ENCODE measurements around the gene CNPY4. TPM values are rescaled to one million over a fixed set of nuclear protein-coding genes. Genes with fewer than 3 reads are reported as not detected.
A peak's percentile ranks its signal among the peaks of the same experiment; 100 is the strongest.

Gene CNPY4
- polyA plus RNA-seq, 1 donor (not counting 4 experiments of a cell fraction or from before 2014, with no cell fraction given) = 9.9 TPM

DNA sequence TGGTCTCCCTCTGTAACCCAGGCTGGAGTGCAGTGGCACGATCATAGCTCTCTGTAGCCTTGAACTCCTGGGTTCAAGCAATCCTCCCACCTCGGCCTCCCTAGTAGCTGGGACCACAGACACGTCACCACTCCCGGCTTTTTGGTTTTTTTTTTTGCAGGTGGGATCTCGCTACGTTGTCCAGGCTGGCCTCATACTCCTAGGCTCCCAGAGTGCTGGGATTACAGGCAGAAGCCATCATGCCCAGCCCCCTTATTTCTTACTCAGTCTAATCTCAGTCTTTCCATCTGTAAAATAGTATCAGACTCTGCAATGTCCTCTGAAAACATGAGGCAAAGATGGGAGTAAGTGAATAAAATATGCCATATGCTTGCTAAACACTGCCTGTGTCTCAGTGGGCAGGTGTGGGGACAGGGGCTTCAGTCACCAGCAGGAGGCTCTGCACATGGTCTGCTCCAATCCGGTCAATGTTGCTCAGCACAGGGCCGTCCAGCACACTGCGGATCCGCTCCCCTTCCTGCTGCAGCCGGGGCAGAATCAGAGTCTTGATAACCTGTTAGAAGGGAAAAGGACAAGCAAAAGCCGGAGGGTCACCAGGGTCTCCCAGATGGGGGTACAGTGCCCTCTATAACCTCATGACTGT, 9.8 kb upstream of the CNPY4 start:
- Histone ChIP-seq H3K9ac (ENCODE audit: control insufficient read depth, extremely low read depth, insufficient read depth, low read length) (no peak overlapping the region), H3K79me2 (ENCODE audit: control insufficient read depth, insufficient read depth, low read length) (no peaks in the 10 kb centered on the region), H3K4me1 (ENCODE audit: control insufficient read depth, extremely low read depth, insufficient read depth, low read length) (no peaks in the 10 kb centered on the region), H3K36me3 (ENCODE audit: control insufficient read depth in 2 of 2, extremely low read depth in 1 of 2, insufficient read depth in 2 of 2, low read length in 2 of 2) (peaks cover 17 to 44% of the 10 kb centered on the region in 2 experiments), H4K20me1 (ENCODE audit: control insufficient read depth, extremely low read depth, insufficient read depth, low read length) (no peaks in the 10 kb centered on the region), H3K9me1 (ENCODE audit: control insufficient read depth, extremely low read depth, insufficient read depth, low read length) (no peaks in the 10 kb centered on the region), H2AFZ (ENCODE audit: control insufficient read depth, low read length) (no peak overlapping the region), H3K27ac (ENCODE audit: control insufficient read depth, insufficient read depth, low read length) (no peak overlapping the region), H3K27me3 (ENCODE audit: control insufficient read depth, extremely low read depth, insufficient read depth, low read length) (no peaks in the 10 kb centered on the region), H3K4me2 (ENCODE audit: control insufficient read depth, extremely low read depth, insufficient read depth, low read depth, low read length) (no peak overlapping the region), H3K4me3 (ENCODE audit: control insufficient read depth in 2 of 3, extremely low read depth in 1 of 3, insufficient read depth in 2 of 3, low read depth in 1 of 3, low read length in 3 of 3) (no peak overlapping the region), H3K9me3 (ENCODE audit: control insufficient read depth, low read depth, low read length) (no peaks in the 10 kb centered on the region)
- FAIRE-seq (no peak), DNase-seq (ENCODE audit: low read depth, low spot score) (no peak)
- dilution Hi-C loops (cut with MboI; ENCODE audit: extremely low pct_ligation_motif_present, low sequenced_read_pairs) = no loop called here
- no peak for TF ChIP-seq EZH2 (IDR thresholded peaks at IDR 0.05; ENCODE audit: low read length)
- TF ChIP-seq, protein P1, sequence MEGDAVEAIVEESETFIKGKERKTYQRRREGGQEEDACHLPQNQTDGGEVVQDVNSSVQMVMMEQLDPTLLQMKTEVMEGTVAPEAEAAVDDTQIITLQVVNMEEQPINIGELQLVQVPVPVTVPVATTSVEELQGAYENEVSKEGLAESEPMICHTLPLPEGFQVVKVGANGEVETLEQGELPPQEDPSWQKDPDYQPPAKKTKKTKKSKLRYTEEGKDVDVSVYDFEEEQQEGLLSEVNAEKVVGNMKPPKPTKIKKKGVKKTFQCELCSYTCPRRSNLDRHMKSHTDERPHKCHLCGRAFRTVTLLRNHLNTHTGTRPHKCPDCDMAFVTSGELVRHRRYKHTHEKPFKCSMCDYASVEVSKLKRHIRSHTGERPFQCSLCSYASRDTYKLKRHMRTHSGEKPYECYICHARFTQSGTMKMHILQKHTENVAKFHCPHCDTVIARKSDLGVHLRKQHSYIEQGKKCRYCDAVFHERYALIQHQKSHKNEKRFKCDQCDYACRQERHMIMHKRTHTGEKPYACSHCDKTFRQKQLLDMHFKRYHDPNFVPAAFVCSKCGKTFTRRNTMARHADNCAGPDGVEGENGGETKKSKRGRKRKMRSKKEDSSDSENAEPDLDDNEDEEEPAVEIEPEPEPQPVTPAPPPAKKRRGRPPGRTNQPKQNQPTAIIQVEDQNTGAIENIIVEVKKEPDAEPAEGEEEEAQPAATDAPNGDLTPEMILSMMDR (optimal IDR thresholded peaks at IDR 0.05 in 1 of 3, IDR thresholded peaks at IDR 0.05 in 1 of 3, conservative IDR thresholded peaks at IDR 0.05 in 1 of 3; ENCODE audit: extremely low read depth in 1 of 3, insufficient read depth in 2 of 3, low read length in 3 of 3) = peak in 1 of 3 experiments; percentile 15

DNA sequence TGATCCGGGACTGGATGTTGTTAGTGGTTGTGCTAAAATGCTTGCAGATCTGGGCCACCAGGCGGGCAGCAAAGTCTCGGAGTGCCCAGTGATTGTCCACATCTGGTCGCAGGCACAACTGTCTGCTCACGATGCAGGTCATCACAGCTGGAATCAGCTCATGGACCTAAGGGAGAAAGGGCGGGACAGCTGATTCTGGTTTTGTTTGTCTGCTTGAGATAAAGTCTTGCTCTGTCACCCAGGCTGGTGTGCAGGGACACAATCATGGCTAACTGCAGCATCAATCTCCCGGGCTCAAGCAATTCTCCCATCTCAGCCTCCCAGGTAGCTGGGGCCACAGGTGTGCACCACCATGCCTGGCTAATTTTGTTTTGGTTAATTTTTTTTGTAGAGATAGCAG, 8.3 kb upstream of the CNPY4 start:
- H3K4me3 ChIP-seq (ENCODE audit: control insufficient read depth in 2 of 3, extremely low read depth in 1 of 3, insufficient read depth in 2 of 3, low read depth in 1 of 3, low read length in 3 of 3) = no peak overlapping the region
- dilution Hi-C loops (cut with MboI; ENCODE audit: extremely low pct_ligation_motif_present, low sequenced_read_pairs) = no loop called here
- H3K36me3 ChIP-seq (ENCODE audit: control insufficient read depth in 2 of 2, extremely low read depth in 1 of 2, insufficient read depth in 2 of 2, low read length in 2 of 2) = peaks cover 17 to 31% of the 10 kb centered on the region in 2 experiments
- no peaks in the 10 kb centered on the region for H4K20me1 ChIP-seq (ENCODE audit: control insufficient read depth, extremely low read depth, insufficient read depth, low read length)
- H3K79me2 ChIP-seq (ENCODE audit: control insufficient read depth, insufficient read depth, low read length) = no peaks in the 10 kb centered on the region
- no peak for TF ChIP-seq EZH2 (IDR thresholded peaks at IDR 0.05; ENCODE audit: low read length)
- TF ChIP-seq, protein P1 (optimal IDR thresholded peaks at IDR 0.05 in 1 of 3, IDR thresholded peaks at IDR 0.05 in 1 of 3, conservative IDR thresholded peaks at IDR 0.05 in 1 of 3; ENCODE audit: extremely low read depth in 1 of 3, insufficient read depth in 2 of 3, low read length in 3 of 3) = no peak
- H3K9me1 ChIP-seq (ENCODE audit: control insufficient read depth, extremely low read depth, insufficient read depth, low read length) = no peaks in the 10 kb centered on the region
- no peaks in the 10 kb centered on the region for H3K27me3 ChIP-seq (ENCODE audit: control insufficient read depth, extremely low read depth, insufficient read depth, low read length)
- H3K9me3 ChIP-seq (ENCODE audit: control insufficient read depth, low read depth, low read length) = no peaks in the 10 kb centered on the region
- H3K4me2 ChIP-seq (ENCODE audit: control insufficient read depth, extremely low read depth, insufficient read depth, low read depth, low read length) = no peak overlapping the region
- no peak for DNase-seq (ENCODE audit: low read depth, low spot score)
- FAIRE-seq = no peak
- H3K9ac ChIP-seq (ENCODE audit: control insufficient read depth, extremely low read depth, insufficient read depth, low read length) = no peak overlapping the region
- H2AFZ ChIP-seq (ENCODE audit: control insufficient read depth, low read length) = no peak overlapping the region
- no peak overlapping the region for H3K27ac ChIP-seq (ENCODE audit: control insufficient read depth, insufficient read depth, low read length)
- H3K4me1 ChIP-seq (ENCODE audit: control insufficient read depth, extremely low read depth, insufficient read depth, low read length) = no peaks in the 10 kb centered on the region
